HFF-Myc (cell line): Measurements from ENCODE around the gene TRIM27.
A peak's percentile ranks its signal among the peaks of the same experiment; 100 is the strongest.

Experiments used
- DNase-seq: peaks from one replicate; pipeline ENCODE4 v3.0.0-alpha.2; 2011; ENCODE audit warnings: low read depth; ENCODE audit errors: extremely low read depth
- H3K4me3 ChIP-seq: replicated peaks from 2 replicates; pipeline ENCODE4 v1.5.1; 2011; ENCODE audit warnings: low read depth, mild to moderate bottlenecking, control low read depth, low read length
- CTCF ChIP-seq: IDR thresholded peaks from 2 replicates; pipeline ENCODE4 v1.5.1; 2012; ENCODE audit warnings: mild to moderate bottlenecking, low read depth, low read length, control low read depth; ENCODE audit errors: missing control alignments

The TRIM27 gene

GRCh38 chr6:28895131-28895812 is 28.5 kb downstream of the TRIM27 start:
- H3K4me3 ChIP-seq, result peak overlapping the region; percentile 73
- peak; percentile 92 for DNase-seq
- TF ChIP-seq CTCF, result no peak

DNA sequence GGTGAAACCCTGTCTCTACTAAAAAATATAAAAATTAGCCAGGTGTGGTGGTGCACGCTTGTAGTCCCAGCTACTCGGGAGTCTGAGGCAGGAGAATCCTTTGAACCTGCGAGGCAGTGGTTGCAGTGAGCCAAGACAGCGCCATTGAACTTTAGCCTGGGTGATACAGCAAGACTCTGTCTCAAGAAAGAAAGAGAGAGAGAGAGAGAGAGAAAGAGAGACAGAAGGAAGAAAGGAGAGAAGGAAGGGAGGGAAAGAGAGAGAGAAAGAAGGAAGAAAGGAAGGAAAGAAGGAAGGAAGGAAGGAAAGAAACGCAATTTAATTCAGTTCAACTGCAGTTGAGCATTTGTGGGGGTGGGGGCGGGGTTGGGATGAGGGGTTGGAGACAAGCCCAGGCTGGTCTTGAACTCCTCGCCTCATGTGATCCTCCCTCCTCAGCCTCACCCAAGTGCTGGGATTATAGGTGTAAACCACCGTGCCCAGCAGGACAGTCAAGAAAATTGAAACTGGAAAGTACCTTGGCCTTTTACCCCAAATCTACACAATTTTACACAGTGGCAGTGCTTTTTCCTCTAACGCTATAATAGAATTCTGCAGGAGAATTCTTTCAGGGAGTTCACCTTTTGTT is 30.5 kb downstream of the TRIM27 start:
- no peak overlapping the region for H3K4me3 ChIP-seq
- no peak for TF ChIP-seq CTCF
- DNase-seq, result no peak

DNA sequence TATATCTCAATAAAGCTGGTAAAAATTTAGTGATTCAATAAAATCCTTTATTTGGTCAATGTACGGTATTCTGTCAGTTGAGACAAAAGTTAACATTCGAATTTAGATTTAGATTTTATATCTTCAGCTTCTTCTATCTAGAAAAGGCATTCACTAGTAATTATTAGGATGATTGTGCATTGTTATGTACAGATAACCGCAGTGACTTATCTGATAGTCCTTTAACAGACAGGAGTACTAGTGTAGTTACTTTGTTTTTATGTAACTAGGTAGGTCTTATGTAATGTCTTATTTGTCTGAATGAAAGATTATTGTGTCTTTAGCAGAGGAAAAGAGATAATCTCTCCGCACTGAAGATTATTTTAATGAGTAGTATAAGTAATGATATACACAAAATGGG is 31.3 kb downstream of the TRIM27 start:
- TF ChIP-seq CTCF, result no peak
- DNase-seq, result no peak
- H3K4me3 ChIP-seq, result no peak overlapping the region

DNA sequence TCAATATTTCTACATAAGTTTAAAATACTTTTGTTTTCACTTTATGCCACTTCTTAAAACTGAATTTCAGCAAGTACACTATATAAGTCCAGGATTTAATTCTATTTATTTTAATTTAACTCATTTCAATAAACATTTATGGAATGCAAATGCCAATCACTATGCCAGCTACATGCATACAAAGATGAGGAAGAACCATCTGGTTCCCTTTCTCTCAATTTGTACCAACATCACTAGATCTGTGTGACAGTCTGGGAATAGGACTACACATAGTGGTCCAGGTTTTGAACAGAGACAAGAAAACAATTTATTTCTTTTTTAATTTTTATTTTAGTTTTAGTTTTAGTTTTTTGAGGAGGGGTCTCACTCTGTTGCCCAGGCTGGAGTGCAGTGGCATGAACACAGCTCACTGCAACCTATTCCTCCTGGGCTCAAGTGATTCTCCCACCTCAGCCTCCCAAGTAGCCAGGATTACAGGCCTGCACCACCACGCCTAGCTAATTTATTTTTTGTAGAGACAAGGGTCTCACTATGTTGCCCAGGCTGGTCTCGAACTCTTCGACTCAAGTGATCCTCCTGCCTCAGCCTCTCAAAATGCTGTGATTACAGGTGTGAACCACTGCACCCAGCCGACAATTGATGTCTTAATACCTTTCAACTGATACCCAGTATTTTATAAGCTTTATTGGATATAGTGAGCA is 35.8 kb downstream of the TRIM27 start:
- no peak for DNase-seq
- H3K4me3 ChIP-seq, result no peak overlapping the region
- TF ChIP-seq CTCF, result no peak

DNA sequence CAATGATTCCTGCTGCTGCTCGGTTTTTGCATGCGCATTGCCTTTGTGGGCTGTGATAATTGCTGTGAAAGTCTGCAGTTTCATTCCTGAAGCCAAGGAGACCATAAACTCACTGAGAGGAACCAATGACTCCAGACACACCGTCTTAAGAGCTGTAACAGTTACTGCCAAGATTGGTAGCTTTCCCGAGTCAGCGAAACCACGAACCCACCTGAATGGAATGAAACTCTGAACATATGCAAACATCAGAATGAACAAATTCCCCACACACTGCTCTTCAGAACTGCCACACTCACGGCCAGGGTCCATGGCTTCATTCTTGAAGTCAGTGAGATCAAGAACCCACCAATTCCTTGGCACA is 37.7 kb downstream of the TRIM27 start:
- no peak for TF ChIP-seq CTCF
- no peak for DNase-seq

DNA sequence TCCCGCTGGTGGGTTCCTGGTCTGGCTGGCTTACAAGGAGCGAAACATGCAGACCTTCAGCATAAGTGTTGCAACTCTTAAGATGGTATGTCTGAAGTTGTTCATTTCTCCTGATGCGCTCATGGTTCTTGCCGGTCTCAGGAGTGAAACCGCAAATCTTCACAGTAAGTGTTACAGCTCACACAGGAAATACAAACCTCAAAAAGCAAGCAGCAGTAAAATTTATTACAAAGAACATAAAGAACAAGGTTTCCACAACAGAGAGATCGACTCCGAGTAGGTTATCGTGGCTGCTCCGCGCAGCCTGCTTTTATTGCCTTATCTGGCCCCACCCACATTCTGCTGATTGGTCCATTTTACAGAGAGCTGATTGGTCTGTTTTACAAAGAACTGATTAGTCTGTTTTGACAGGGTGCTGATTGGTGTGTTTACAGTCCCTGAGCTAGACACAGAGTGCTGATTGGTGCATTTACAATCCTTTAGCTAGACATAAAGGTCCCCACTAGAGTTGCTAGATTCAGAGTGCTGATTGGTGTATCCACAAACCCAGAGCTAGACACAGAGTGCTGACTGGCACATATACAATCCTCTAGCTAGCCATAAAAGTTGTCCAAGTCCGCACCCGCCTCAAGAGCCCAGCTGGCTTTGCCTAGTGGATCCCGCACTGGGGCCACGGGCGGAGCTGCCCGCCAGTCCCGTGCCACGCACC is 39.2 kb downstream of the TRIM27 start:
- no peak for TF ChIP-seq CTCF
- no peak overlapping the region for H3K4me3 ChIP-seq
- no peak for DNase-seq

More for the DNA sequence above, 37.7 kb downstream of the TRIM27 start:
- no peak overlapping the region for H3K4me3 ChIP-seq
